SH-SY5Y (cell line): ENCODE results near the gene CXCL3.

Experiments
- GATA2 ChIP-seq: IDR thresholded peaks from 2 replicates; pipeline ENCODE4 v1.6.1; 2011; ENCODE audit warnings: mild to moderate bottlenecking, low read depth, low read length
- GATA3 ChIP-seq: IDR thresholded peaks from 2 replicates; pipeline ENCODE4 v1.6.1; 2011; ENCODE audit warnings: low read depth, mild to moderate bottlenecking, low read length, moderate library complexity

DNA sequence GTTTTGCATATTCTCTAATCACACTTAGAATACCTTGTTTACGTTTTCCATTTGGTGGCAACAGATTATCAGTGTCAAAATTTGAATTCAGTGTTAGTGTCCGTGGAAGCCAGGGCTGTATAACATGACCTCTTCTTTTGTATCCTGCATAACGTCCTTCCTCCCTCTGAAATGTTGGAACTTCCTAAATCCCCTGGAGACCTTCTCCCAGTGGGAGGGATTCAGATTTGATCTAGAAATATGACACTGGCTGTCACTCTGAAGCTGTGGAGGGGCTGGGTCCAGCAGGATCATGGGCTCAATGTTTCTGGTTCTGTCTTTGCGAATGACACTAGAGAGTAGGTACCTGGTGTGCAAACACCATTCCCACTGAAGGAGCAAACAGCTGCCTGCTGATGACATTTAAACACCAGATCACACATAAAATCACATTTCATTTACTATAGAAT lies 850 bp upstream of the CXCL3 start:
- TF ChIP-seq GATA3 (no peak), GATA2 (no peak)
